ENCODE results near the gene OTOP3. TPM values are rescaled to one million over a fixed set of nuclear protein-coding genes. Genes with fewer than 3 reads are reported as not detected.
A peak's percentile ranks its signal among the peaks of the same experiment; 100 is the strongest.

The OTOP3 gene
- total RNA-seq, 1 experiment from 2014 or later = not detected

GRCh38 chr17:74892013-74892841, 43.5 kb upstream of the OTOP3 start:
- Mint-ChIP-seq H3K36me3 (ENCODE audit: insufficient read depth, unreplicated experiment) (no peaks in the 10 kb centered on the region), H3K27me3 (ENCODE audit: insufficient read depth, unreplicated experiment) (peaks cover 7% of the 10 kb centered on the region), H3K4me1 (ENCODE audit: low read depth, unreplicated experiment) (peaks cover 9% of the 10 kb centered on the region), H3K9me3 (ENCODE audit: unreplicated experiment) (no peaks in the 10 kb centered on the region), H3K27ac (ENCODE audit: unreplicated experiment) (no peak overlapping the region), H3K4me3 (ENCODE audit: unreplicated experiment) (no peak overlapping the region)
- Histone ChIP-seq H3K9me3 (no peaks in the 10 kb centered on the region), H3K27me3 (replicated peaks; ENCODE audit: control insufficient read depth, insufficient read depth, low read length) (no peaks in the 10 kb centered on the region), H3K4me1 (peaks cover 5% of the 10 kb centered on the region; the same call in 1 of the 2 replicates), H3K4me3 (ENCODE audit: low read depth, low read length) (peak overlapping the region; percentile 58; the same call in 1 of the 2 replicates), H3K36me3 (ENCODE audit: control insufficient read depth, insufficient read depth, low read length) (no peaks in the 10 kb centered on the region)
- intact Hi-C loops (cut with micrococcal nuclease; ENCODE audit: unreplicated experiment) = no loop called here
- ChIA-PET POLR2A (no interaction called here), CTCF (no interaction called here)
- no peak for DNase-seq
- no TSS peak for BruUV-seq (replicated peaks)
- TF ChIP-seq, protein P1, sequence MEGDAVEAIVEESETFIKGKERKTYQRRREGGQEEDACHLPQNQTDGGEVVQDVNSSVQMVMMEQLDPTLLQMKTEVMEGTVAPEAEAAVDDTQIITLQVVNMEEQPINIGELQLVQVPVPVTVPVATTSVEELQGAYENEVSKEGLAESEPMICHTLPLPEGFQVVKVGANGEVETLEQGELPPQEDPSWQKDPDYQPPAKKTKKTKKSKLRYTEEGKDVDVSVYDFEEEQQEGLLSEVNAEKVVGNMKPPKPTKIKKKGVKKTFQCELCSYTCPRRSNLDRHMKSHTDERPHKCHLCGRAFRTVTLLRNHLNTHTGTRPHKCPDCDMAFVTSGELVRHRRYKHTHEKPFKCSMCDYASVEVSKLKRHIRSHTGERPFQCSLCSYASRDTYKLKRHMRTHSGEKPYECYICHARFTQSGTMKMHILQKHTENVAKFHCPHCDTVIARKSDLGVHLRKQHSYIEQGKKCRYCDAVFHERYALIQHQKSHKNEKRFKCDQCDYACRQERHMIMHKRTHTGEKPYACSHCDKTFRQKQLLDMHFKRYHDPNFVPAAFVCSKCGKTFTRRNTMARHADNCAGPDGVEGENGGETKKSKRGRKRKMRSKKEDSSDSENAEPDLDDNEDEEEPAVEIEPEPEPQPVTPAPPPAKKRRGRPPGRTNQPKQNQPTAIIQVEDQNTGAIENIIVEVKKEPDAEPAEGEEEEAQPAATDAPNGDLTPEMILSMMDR (IDR thresholded peaks at IDR 0.05; ENCODE audit: insufficient read depth in 1 of 2, low read depth in 1 of 2, low read length in 1 of 2, severe bottlenecking in 1 of 2, unreplicated experiment in 1 of 2) = peak; percentile 18

GRCh38 chr17:74892974-74893911, 42.5 kb upstream of the OTOP3 start, which contains the start of gene FADS6:
Gene FADS6 (minus strand): TSS chr17:74893633. CDS start chr17:74893595, 38 bp downstream.
- peaks cover 9% of the 10 kb centered on the region for H3K4me1 Mint-ChIP-seq (ENCODE audit: low read depth, unreplicated experiment)
- ChIA-PET CTCF (interaction anchor here (1.4 kb wide), 1 partner anchor 65 kb away, joined by 10 read pairs; no protein-coding TSS in a partner anchor), POLR2A (interaction anchor here (1.0 to 1.3 kb wide), 2 partner anchors 20 to 41 kb away, joined by 3 read pairs; partner anchors contain the start of gene FDXR)
- TF ChIP-seq, protein P1 (IDR thresholded peaks at IDR 0.05; ENCODE audit: insufficient read depth in 1 of 2, low read depth in 1 of 2, low read length in 1 of 2, severe bottlenecking in 1 of 2, unreplicated experiment in 1 of 2) = no peak
- no peaks in the 10 kb centered on the region for H3K27me3 ChIP-seq (replicated peaks; ENCODE audit: control insufficient read depth, insufficient read depth, low read length)
- intact Hi-C loops (cut with micrococcal nuclease; ENCODE audit: unreplicated experiment) = no loop called here
- H3K27ac Mint-ChIP-seq (ENCODE audit: unreplicated experiment) = no peak within 1 kb of the TSS
- peaks cover 6% of the 10 kb centered on the region for H3K27me3 Mint-ChIP-seq (ENCODE audit: insufficient read depth, unreplicated experiment)
- H3K9me3 Mint-ChIP-seq (ENCODE audit: unreplicated experiment) = no peaks in the 10 kb centered on the region
- peaks cover 5% of the 10 kb centered on the region; the same call in 1 of the 2 replicates for H3K4me1 ChIP-seq
- H3K36me3 Mint-ChIP-seq (ENCODE audit: insufficient read depth, unreplicated experiment) = no peaks in the 10 kb centered on the region
- H3K9me3 ChIP-seq = no peaks in the 10 kb centered on the region
- H3K4me3 ChIP-seq (ENCODE audit: low read depth, low read length) = peak within 1 kb of the TSS; percentile 58
- no TSS peak for BruUV-seq (replicated peaks)
- peak within 1 kb of the TSS; percentile 73 for H3K4me3 Mint-ChIP-seq (ENCODE audit: unreplicated experiment)
- H3K36me3 ChIP-seq (ENCODE audit: control insufficient read depth, insufficient read depth, low read length) = no peaks in the 10 kb centered on the region
- DNase-seq = peak in 1 of 2 experiments; percentile 57

All from Caco-2 (cell line).